Ectodermal cell (in vitro differentiated cells): ENCODE results near the gene CNTLN.
"Not testable (repeated sequence)": the region's sequence is repeated elsewhere in the genome, so short reads cannot be mapped to it uniquely, and the experiment has no call there.

Experiments used
- H3K27ac ChIP-seq: 2 replicates; pipeline ENCODE4 v1.7.0; 2013; ENCODE audit warnings: mild to moderate bottlenecking, low read depth, low read length; ENCODE audit not compliant: insufficient read depth, poor library complexity, severe bottlenecking
- H3K27me3 ChIP-seq: 2 replicates; pipeline ENCODE4 v1.7.0; 2013; ENCODE audit warnings: mild to moderate bottlenecking, low read length; ENCODE audit not compliant: insufficient read depth, control insufficient read depth, poor library complexity, severe bottlenecking
- H3K36me3 ChIP-seq: one replicate; pipeline ENCODE4 v1.7.0; 2013; ENCODE audit warnings: low read length; ENCODE audit not compliant: control insufficient read depth, insufficient read depth
- H3K4me1 ChIP-seq: one replicate; pipeline ENCODE4 v1.7.0; 2013; ENCODE audit warnings: low read length; ENCODE audit not compliant: control insufficient read depth, insufficient read depth
- H3K4me3 ChIP-seq: 2 replicates; pipeline ENCODE4 v1.7.0; 2013; ENCODE audit warnings: low read depth, low read length, control low read depth; ENCODE audit not compliant: insufficient read depth
- H3K9me3 ChIP-seq: 2 replicates; pipeline ENCODE4 v1.7.0; 2013; ENCODE audit warnings: mild to moderate bottlenecking, low read length, moderate library complexity; ENCODE audit not compliant: control insufficient read depth
- WGBS, 2 experiments: methylation state at CpG; one replicate each; pipeline ENCODE4 v1.1.7; 2013; ENCODE audit warnings: missing lambda C conversion rate in 2 of 2; 5-methylcytosine and 5-hydroxymethylcytosine counted together

Gene CNTLN

GRCh38 chr9:17177496-17177895 lies 42.7 kb downstream of the CNTLN start:
- 95 to 96% methylated on average over 15 of the region's 15 CpGs for WGBS, 2 experiments
- not testable (repeated sequence) for H3K4me3 ChIP-seq, H3K27ac ChIP-seq, H3K36me3 ChIP-seq, H3K4me1 ChIP-seq, H3K9me3 ChIP-seq, H3K27me3 ChIP-seq

- H3K36me3 ChIP-seq: no peaks in the 10 kb centered on the region
- 85 to 88% methylated on average over 2 to 3 of the region's 3 CpGs for WGBS, 2 experiments
- H3K4me1 ChIP-seq: no peaks in the 10 kb centered on the region
- no peak overlapping the region for H3K27ac ChIP-seq
- H3K9me3 ChIP-seq: no peaks in the 10 kb centered on the region
- no peaks in the 10 kb centered on the region for H3K27me3 ChIP-seq
- no peak overlapping the region for H3K4me3 ChIP-seq
Measured at GRCh38 chr9:17185481-17186029, 50.7 kb downstream of the CNTLN start.

- no peaks in the 10 kb centered on the region for H3K9me3 ChIP-seq
- H3K36me3 ChIP-seq: no peaks in the 10 kb centered on the region
- no peak overlapping the region for H3K27ac ChIP-seq
- H3K4me1 ChIP-seq: no peaks in the 10 kb centered on the region
- H3K4me3 ChIP-seq: no peak overlapping the region
- no peaks in the 10 kb centered on the region for H3K27me3 ChIP-seq
Measured at GRCh38 chr9:17191082-17191481, 56.2 kb downstream of the CNTLN start.

GRCh38 chr9:17204611-17205152 lies 69.8 kb downstream of the CNTLN start:
- Histone ChIP-seq H3K4me1 (peaks cover 6% of the 10 kb centered on the region), H3K27me3 (no peaks in the 10 kb centered on the region), H3K9me3 (no peaks in the 10 kb centered on the region), H3K36me3 (no peaks in the 10 kb centered on the region), H3K27ac (no peak overlapping the region), H3K4me3 (no peak overlapping the region)
- 44 to 48% methylated on average over 8 of the region's 8 CpGs for WGBS, 2 experiments

DNA sequence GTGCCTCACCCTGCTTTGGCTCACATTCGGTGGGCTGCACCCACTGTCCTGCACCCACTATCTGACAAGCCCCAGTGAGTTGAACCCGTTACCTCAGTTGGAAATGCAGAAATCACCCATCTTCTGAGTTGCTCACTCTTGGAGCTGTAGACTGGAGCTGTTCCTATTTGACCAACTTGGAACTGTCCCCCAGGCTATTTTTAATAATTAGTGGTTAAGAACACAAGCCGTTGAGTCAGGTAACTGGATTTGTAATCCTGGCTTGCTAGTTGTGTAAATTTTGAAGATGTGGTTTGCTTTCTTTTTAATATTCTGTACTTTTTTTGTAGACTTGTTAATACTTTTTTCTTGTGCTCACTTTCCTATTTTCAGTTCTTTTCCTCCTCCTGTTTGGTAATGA lies 81.2 kb downstream of the CNTLN start:
- Histone ChIP-seq H3K4me3 (no peak overlapping the region), H3K27me3 (no peaks in the 10 kb centered on the region), H3K27ac (no peak overlapping the region), H3K4me1 (no peaks in the 10 kb centered on the region), H3K36me3 (no peaks in the 10 kb centered on the region), H3K9me3 (no peaks in the 10 kb centered on the region)
- 93 to 95% methylated on average over 3 of the region's 3 CpGs for WGBS, 2 experiments

DNA sequence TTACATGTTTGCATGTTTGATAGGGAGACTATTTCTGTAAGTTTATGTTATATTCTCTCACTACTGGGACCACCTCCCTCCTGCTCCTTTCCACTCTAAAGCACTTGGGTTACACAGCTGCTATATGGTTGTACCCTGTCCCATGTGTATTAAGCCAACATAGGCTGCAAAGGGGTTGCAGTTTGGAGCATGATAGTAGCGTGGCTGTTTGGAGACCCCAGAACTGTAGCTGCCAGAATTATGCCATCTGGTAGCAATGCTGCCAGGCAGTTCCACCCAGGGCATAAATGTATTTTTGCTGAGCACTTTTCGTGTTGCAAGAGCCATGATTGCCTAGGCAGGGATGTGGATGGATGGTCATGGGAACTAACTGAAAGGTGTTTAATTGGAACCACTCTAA lies 81.8 kb downstream of the CNTLN start:
- WGBS, 2 experiments: 87 to 94% methylated on average over 2 of the region's 2 CpGs
- Histone ChIP-seq H3K9me3 (no peaks in the 10 kb centered on the region), H3K4me1 (no peaks in the 10 kb centered on the region), H3K27ac (no peak overlapping the region), H3K36me3 (no peaks in the 10 kb centered on the region), H3K27me3 (no peaks in the 10 kb centered on the region), H3K4me3 (no peak overlapping the region)

- WGBS, 2 experiments: 94 to 98% methylated on average over 2 of the region's 2 CpGs
- no peak overlapping the region for H3K4me3 ChIP-seq
- no peaks in the 10 kb centered on the region for H3K4me1 ChIP-seq
- no peaks in the 10 kb centered on the region for H3K27me3 ChIP-seq
- no peaks in the 10 kb centered on the region for H3K36me3 ChIP-seq
- H3K27ac ChIP-seq: no peak overlapping the region
- no peaks in the 10 kb centered on the region for H3K9me3 ChIP-seq
Measured at GRCh38 chr9:17217272-17217671, 82.4 kb downstream of the CNTLN start.

DNA sequence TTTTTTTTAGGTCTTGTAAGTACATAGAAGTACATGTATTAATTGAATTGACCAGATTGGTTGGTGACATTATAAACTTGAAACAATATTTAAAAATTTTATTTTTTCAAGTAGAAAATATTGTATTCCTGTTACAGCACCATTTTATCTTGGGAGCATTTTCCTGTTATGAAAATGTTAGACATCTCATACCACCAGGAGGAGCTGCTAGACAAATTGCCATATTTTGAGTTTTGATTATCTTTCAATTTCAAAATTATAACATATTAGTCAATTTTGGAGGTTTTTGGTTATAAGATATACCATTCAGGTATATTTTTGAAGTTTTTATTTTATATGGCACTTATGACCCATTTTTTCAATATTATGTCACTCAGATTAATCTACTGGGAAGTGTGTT lies 84.4 kb downstream of the CNTLN start:
- Histone ChIP-seq H3K27me3 (no peaks in the 10 kb centered on the region), H3K4me1 (no peaks in the 10 kb centered on the region), H3K9me3 (no peaks in the 10 kb centered on the region), H3K27ac (no peak overlapping the region), H3K36me3 (no peaks in the 10 kb centered on the region), H3K4me3 (no peak overlapping the region)

DNA sequence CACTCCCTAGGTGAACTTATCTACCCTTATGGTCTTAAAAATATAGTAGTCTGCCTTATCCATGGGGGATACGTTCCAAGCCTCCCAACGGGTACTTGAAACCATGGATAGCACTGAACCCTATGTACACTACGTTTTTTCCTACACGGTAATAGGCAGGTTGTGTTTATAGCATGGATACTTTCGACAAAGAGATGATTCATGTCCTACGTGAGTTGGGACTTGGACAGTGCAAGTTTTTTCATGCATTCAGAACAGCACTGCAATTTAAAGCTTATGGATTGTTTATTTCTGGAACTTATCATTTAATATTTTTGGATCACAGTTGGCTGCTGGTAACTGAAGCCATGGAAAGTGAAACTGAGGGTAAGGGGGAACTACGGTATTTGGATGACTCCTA lies 88.1 kb downstream of the CNTLN start:
- Histone ChIP-seq H3K27me3 (no peaks in the 10 kb centered on the region), H3K27ac (no peak overlapping the region), H3K4me3 (no peak overlapping the region), H3K4me1 (no peaks in the 10 kb centered on the region), H3K36me3 (no peaks in the 10 kb centered on the region), H3K9me3 (no peaks in the 10 kb centered on the region)
- WGBS, 2 experiments: 95 to 96% methylated on average over 7 of the region's 7 CpGs

DNA sequence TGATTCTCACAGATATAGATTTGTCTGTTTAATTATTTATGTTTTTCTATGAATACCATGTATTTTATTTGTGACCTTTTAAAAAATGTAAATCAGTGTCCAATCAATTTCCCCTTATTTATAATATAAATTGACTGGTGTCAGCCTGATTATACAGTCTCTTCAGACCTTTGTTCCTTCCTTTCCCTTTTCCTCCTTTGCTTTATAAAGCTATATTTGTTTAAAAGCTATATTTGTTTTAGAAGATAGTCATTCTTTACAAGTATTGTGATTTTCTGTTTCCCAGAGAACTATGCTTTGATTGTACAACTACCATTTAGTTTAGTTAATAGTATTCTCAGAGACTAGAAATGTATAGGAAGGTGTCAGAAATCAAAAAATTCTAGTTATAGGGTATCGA lies 90.6 kb downstream of the CNTLN start:
- Histone ChIP-seq H3K4me1 (no peaks in the 10 kb centered on the region), H3K36me3 (no peaks in the 10 kb centered on the region), H3K9me3 (no peaks in the 10 kb centered on the region), H3K27me3 (no peaks in the 10 kb centered on the region), H3K27ac (no peak overlapping the region), H3K4me3 (no peak overlapping the region)
- WGBS, 2 experiments: no CpG with 5 or more reads among the region's 1 CpG
